ENCODE measurements around the gene MUL1. TPM values are rescaled to one million over a fixed set of nuclear protein-coding genes. Genes with fewer than 3 reads are reported as not detected.

The MUL1 gene
- total RNA-seq = 10 to 100 TPM; 26.5 to 52.0 (median 43.8) TPM

- TF ChIP-seq EP300 (IDR thresholded peaks at IDR 0.05) (no peak), CTCF (IDR thresholded peaks at IDR 0.05) (peak in 2 of 4 experiments; percentile 3 to 15), POLR2A (IDR thresholded peaks at IDR 0.05) (peak; percentile 57 to 62), POLR2AphosphoS5 (IDR thresholded peaks at IDR 0.05) (peak; percentile 89)
- 1 to 2% methylated on average over 8 to 16 of the region's 58 CpGs for WGBS, 2 donors (ENCODE audit: low coverage in 1 of 2)
- peak within 1 kb of the TSS; percentile 78 to 93 (median 88) for H3K27ac ChIP-seq
- ATAC-seq = peak; percentile 98
- H3K27me3 ChIP-seq = peaks cover 24% of the 10 kb centered on the region
- H3K36me3 ChIP-seq = peaks cover 0 to 16% of the 10 kb centered on the region in 2 donors
- peaks cover 0 to 49% (median 18%) of the 10 kb centered on the region in 3 donors for H3K4me1 ChIP-seq
- H3K9me3 ChIP-seq = no peaks in the 10 kb centered on the region
- H3K4me3 ChIP-seq = peak within 1 kb of the TSS; percentile 90 to 93
These were observed at the start of gene MUL1 for GRCh38 chr1:20507564-20508410. Gene MUL1, minus strand, starts transcription at chr1:20508151. Its CDS starts 127 bp downstream, at chr1:20508024.

GRCh38 chr1:20555758-20556120 is 47.8 kb upstream of the MUL1 start:
- Histone ChIP-seq H3K27me3 (peaks cover 80% of the 10 kb centered on the region), H3K4me3 (no peak overlapping the region), H3K4me1 (peaks cover 0 to 40% (median 10%) of the 10 kb centered on the region in 3 donors), H3K27ac (no peak overlapping the region), H3K9me3 (no peaks in the 10 kb centered on the region), H3K36me3 (no peaks in the 10 kb centered on the region)
- 70 to 100% methylated on average over 1 to 2 of the region's 4 CpGs for WGBS, 2 donors (ENCODE audit: low coverage in 1 of 2)
- TF ChIP-seq POLR2AphosphoS5 (IDR thresholded peaks at IDR 0.05) = no peak
- no peak for TF ChIP-seq CTCF (IDR thresholded peaks at IDR 0.05)
- no peak for TF ChIP-seq POLR2A (IDR thresholded peaks at IDR 0.05)
- TF ChIP-seq EP300 (IDR thresholded peaks at IDR 0.05) = no peak
- no peak for ATAC-seq

- H3K27ac ChIP-seq = peak overlapping the region in 1 of 4 donors; percentile 35
- TF ChIP-seq POLR2A (IDR thresholded peaks at IDR 0.05) = no peak
- no peak for TF ChIP-seq EP300 (IDR thresholded peaks at IDR 0.05)
- H3K36me3 ChIP-seq = no peaks in the 10 kb centered on the region
- peaks cover 0 to 40% (median 10%) of the 10 kb centered on the region in 3 donors for H3K4me1 ChIP-seq
- H3K9me3 ChIP-seq = no peaks in the 10 kb centered on the region
- H3K27me3 ChIP-seq = peaks cover 78% of the 10 kb centered on the region
- no peak for ATAC-seq
- H3K4me3 ChIP-seq = no peak overlapping the region
- 32 to 79% methylated on average over 3 of the region's 7 CpGs for WGBS, 2 donors (ENCODE audit: low coverage in 1 of 2)
These were observed 47.2 kb upstream of the MUL1 start for GRCh38 chr1:20555025-20555757.

GRCh38 chr1:20552728-20553445 is 44.9 kb upstream of the MUL1 start:
- no peaks in the 10 kb centered on the region for H3K9me3 ChIP-seq
- peaks cover 87% of the 10 kb centered on the region for H3K27me3 ChIP-seq
- WGBS, 2 donors (ENCODE audit: low coverage in 1 of 2) = no CpG with 5 or more reads among the region's 82 CpGs
- H3K4me3 ChIP-seq = peak overlapping the region in 1 of 2 donors; percentile 50
- TF ChIP-seq POLR2AphosphoS5 (IDR thresholded peaks at IDR 0.05) (no peak), EP300 (IDR thresholded peaks at IDR 0.05) (no peak), POLR2A (IDR thresholded peaks at IDR 0.05) (no peak), CTCF (IDR thresholded peaks at IDR 0.05) (no peak)
- H3K36me3 ChIP-seq = no peaks in the 10 kb centered on the region
- peaks cover 0 to 40% (median 10%) of the 10 kb centered on the region in 3 donors for H3K4me1 ChIP-seq
- peak overlapping the region in 3 of 4 donors; percentile 59 to 73 (median 71) for H3K27ac ChIP-seq
- no peak for ATAC-seq
